PC-3 (cell line): ENCODE measurements around the gene RTF1. TPM values are rescaled to one million over a fixed set of nuclear protein-coding genes. Genes with fewer than 3 reads are reported as not detected.

Experiments
- ATAC-seq: fragments of 200-7000 bp; cut with Tn5 transposase; 2 replicates; pipeline ENCODE4 v1.9.1; 2020; ENCODE audit warnings: mild to moderate bottlenecking, moderate library complexity
- BruUV-seq: library from RNA; stranded (reverse); fragments of 400-500 nt; replicated peaks from 2 replicates; lab custom pipeline; 2021; lab: Mats Ljungman, UMichigan
- CTCF ChIA-PET: fragments of 300-600 bp; sonication (Branson Sonifier 250); formaldehyde crosslinking; loops from one replicate; lab custom pipeline; 2022; ENCODE audit warnings: antibody characterized with exemption; lab: Charles Lee
- POLR2A ChIA-PET: fragments of 300-600 bp; sonication (Branson Sonifier 250); formaldehyde crosslinking; loops from one replicate; lab custom pipeline; 2022; ENCODE audit warnings: antibody characterized with exemption; ENCODE audit not compliant: unreplicated experiment; lab: Charles Lee
- DNase-seq: peaks from one replicate; pipeline ENCODE4 v3.0.0-alpha.2; 2015
- H2AFZ ChIP-seq: fragments of 300-600 bp; sonication (generic); 2 replicates; pipeline ENCODE4 v1.6.0; 2016; ENCODE audit warnings: antibody characterized with exemption, low read length
- H3F3A ChIP-seq: fragments of 300-600 bp; sonication (generic); one replicate; pipeline ENCODE4 v1.6.0; 2017; ENCODE audit warnings: antibody characterized with exemption, low read length, control low read depth, mild to moderate bottlenecking; ENCODE audit not compliant: unreplicated experiment
- H3K27ac ChIP-seq: fragments of 300-600 bp; sonication (generic); 2 replicates; pipeline ENCODE4 v1.5.1; 2016; ENCODE audit warnings: mild to moderate bottlenecking, low read length
- H3K27me3 ChIP-seq: fragments of 300-600 bp; sonication (generic); 2 replicates; pipeline ENCODE4 v1.6.1; 2016; ENCODE audit warnings: low read length, mixed read lengths
- H3K36me3 ChIP-seq: fragments of 300-600 bp; sonication (generic); 2 replicates; pipeline ENCODE4 v1.6.1; 2016; ENCODE audit warnings: low read depth, mixed run types, low read length, mixed read lengths
- H3K4me1 ChIP-seq: fragments of 300-600 bp; sonication (generic); 2 replicates; pipeline ENCODE4 v1.5.1; 2016; ENCODE audit warnings: low read length; ENCODE audit not compliant: insufficient read depth
- H3K4me2 ChIP-seq: fragments of 300-600 bp; sonication (generic); 2 replicates; pipeline ENCODE4 v1.6.0; 2016; ENCODE audit warnings: low read length
- H3K4me3 ChIP-seq: fragments of 300-600 bp; sonication (generic); 2 replicates; pipeline ENCODE4 v1.5.1; 2016; ENCODE audit warnings: mild to moderate bottlenecking, low read length, mixed read lengths
- H3K79me2 ChIP-seq: fragments of 300-600 bp; sonication (generic); 2 replicates; pipeline ENCODE4 v1.6.1; 2017; ENCODE audit warnings: low read length, mixed read lengths
- H3K9ac ChIP-seq: fragments of 300-600 bp; sonication (generic); 2 replicates; pipeline ENCODE4 v1.6.0; 2016; ENCODE audit warnings: mild to moderate bottlenecking, low read length
- H3K9me2 ChIP-seq: fragments of 300-600 bp; sonication (generic); replicated peaks from 2 replicates; pipeline ENCODE4 v1.6.1; 2016; ENCODE audit warnings: mixed run types, low read length, mixed read lengths
- H3K9me3 ChIP-seq: fragments of 300-600 bp; sonication (generic); 2 replicates; pipeline ENCODE4 v1.6.1; 2016; ENCODE audit warnings: low read length, mixed read lengths
- H4K20me1 ChIP-seq: fragments of 300-600 bp; sonication (generic); 2 replicates; pipeline ENCODE4 v1.6.1; 2016; ENCODE audit warnings: low read length, mixed read lengths
- EZH2 ChIP-seq: fragments of 300-600 bp; sonication (generic); IDR thresholded peaks from one replicate; pipeline ENCODE4 v1.6.1; 2017; ENCODE audit warnings: antibody characterized with exemption, mild to moderate bottlenecking, low read length; ENCODE audit not compliant: unreplicated experiment
- EZH2phosphoT487 ChIP-seq: fragments of 300-600 bp; sonication (generic); IDR thresholded peaks from 2 replicates; pipeline ENCODE4 v1.6.1; 2018; ENCODE audit warnings: mild to moderate bottlenecking, antibody characterized with exemption, low read length, borderline replicate concordance
- intact Hi-C: fragments of 100-400 bp; cut with micrococcal nuclease; formaldehyde crosslinking; loops from 2 replicates; pipeline ENCODE4 v1.9.0; 2023
- total RNA-seq: library from RNA; depleted of rRNA; stranded (reverse); fragments of >200 nt; gene quantifications from 2 replicates; pipeline ENCODE4 v1.2.3, GENCODE V29; 2014
- TF ChIP-seq, protein P1 (sequence below): fragments of 300-600 bp; sonication (generic); conservative IDR thresholded peaks from 2 replicates; pipeline ENCODE4 v1.5.1; 2017; ENCODE audit warnings: antibody characterized with exemption, low read depth, mild to moderate bottlenecking, low read length

RTF1 gene
- total RNA-seq, 1 experiment from 2014 or later, result 20.2 TPM

DNA sequence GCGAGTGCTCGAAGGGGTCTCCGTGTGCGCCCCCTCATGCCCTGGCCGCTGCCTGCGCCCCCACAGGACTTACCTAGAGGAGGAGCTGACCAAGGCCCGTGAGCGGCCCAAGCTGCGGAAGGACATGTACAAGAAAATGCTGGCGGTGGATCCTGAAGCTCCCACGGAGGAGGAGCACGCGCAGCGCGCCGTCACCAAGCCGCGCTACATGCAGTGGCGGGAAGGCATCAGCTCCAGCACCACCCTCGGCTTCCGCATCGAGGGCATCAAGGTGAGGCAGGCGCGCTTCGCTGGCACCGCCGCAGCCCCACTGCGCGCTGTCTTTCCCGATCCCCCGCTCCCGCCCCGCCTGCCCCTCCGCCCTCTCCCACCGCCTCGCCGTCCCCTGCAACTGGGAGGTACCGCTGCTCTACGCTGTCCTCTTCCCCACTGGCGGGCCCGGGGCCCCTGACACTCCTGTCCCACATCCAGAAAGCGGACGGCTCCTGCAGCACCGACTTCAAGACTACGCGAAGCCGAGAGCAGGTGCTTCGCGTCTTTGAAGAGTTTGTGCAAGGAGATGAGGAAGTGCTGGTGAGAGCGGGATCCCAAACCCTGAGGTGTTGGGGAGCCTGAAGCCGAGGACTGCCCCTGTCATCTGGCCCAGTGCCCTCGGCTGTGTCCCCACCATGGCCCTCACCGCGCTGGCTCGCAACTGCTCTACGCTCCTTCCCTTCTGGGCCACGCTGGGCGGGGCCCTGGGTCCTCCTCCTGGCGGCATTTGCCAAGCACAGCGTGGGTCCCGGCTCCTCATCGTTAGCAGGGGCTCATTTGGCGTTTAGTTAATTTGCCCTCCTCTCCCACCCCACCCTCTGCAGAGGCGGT lies 85.3 kb downstream of the RTF1 start:
- Histone ChIP-seq H3K36me3 (no peaks in the 10 kb centered on the region), H3K9ac (no peak overlapping the region), H3K4me1 (no peaks in the 10 kb centered on the region), H3K79me2 (no peaks in the 10 kb centered on the region), H4K20me1 (no peaks in the 10 kb centered on the region), H3K27ac (no peak overlapping the region), H2AFZ (no peak overlapping the region), H3F3A (no peaks in the 10 kb centered on the region), H3K9me2 (no peaks in the 10 kb centered on the region), H3K4me2 (no peak overlapping the region), H3K4me3 (no peak overlapping the region), H3K9me3 (no peaks in the 10 kb centered on the region), H3K27me3 (no peaks in the 10 kb centered on the region)
- no TSS peak for BruUV-seq
- ATAC-seq, result no peak
- intact Hi-C loops, result no loop called here
- DNase-seq, result no peak
- POLR2A ChIA-PET, result no interaction called here
- TF ChIP-seq, protein P1, sequence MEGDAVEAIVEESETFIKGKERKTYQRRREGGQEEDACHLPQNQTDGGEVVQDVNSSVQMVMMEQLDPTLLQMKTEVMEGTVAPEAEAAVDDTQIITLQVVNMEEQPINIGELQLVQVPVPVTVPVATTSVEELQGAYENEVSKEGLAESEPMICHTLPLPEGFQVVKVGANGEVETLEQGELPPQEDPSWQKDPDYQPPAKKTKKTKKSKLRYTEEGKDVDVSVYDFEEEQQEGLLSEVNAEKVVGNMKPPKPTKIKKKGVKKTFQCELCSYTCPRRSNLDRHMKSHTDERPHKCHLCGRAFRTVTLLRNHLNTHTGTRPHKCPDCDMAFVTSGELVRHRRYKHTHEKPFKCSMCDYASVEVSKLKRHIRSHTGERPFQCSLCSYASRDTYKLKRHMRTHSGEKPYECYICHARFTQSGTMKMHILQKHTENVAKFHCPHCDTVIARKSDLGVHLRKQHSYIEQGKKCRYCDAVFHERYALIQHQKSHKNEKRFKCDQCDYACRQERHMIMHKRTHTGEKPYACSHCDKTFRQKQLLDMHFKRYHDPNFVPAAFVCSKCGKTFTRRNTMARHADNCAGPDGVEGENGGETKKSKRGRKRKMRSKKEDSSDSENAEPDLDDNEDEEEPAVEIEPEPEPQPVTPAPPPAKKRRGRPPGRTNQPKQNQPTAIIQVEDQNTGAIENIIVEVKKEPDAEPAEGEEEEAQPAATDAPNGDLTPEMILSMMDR, result no peak
- no peak for TF ChIP-seq EZH2
- TF ChIP-seq EZH2phosphoT487, result no peak
- CTCF ChIA-PET, result no interaction called here

DNA sequence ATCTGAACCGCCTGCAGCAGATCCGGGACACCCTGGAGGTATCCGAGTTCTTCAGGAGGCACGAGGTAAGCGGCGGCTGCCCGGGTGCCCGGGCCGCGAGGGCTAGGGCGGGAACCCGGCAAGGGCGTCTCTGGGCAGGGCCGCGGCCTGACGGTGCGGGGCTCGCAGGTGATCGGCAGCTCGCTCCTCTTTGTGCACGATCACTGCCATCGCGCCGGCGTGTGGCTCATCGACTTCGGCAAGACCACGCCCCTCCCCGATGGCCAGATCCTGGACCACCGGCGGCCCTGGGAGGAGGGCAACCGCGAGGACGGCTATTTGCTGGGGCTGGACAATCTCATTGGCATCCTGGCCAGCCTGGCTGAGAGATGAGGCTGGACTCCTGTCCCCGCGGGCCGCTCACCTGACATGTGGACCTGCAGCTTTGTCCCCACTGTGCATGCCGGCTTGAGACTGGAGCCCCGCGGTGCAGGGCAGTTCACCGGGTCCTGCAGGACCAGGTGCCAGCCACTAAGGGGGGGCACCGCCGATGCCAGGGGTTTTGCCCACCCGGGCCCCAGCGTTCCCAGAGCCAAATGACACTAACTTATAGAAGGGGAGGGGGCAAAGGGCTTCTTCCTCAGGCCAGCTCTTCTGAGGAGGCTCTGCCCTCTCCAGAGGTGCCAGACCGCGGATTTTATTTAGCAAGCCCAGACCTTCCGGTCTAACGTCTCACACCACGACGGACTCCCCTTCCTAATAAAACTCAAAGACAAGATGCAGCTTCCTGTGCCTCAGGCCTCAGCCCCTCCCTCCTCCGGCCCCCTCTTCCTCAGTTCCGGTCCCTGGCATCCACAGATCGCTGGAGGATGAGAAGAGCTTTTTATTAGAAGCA lies 86.1 kb downstream of the RTF1 start:
- POLR2A ChIA-PET, result no interaction called here
- no peak overlapping the region for H3K27ac ChIP-seq
- ATAC-seq, result peak; percentile 18; the same call in 1 of the 2 replicates
- no peak for TF ChIP-seq EZH2
- TF ChIP-seq, protein P1, result no peak
- no peak for TF ChIP-seq EZH2phosphoT487
- DNase-seq, result no peak
- no peaks in the 10 kb centered on the region for H3K9me3 ChIP-seq
- no peaks in the 10 kb centered on the region for H3K27me3 ChIP-seq
- BruUV-seq, result no TSS peak
- no peak overlapping the region for H3K9ac ChIP-seq
- H3K79me2 ChIP-seq, result no peaks in the 10 kb centered on the region
- no peak overlapping the region for H2AFZ ChIP-seq
- peaks cover 7% of the 10 kb centered on the region for H3K4me1 ChIP-seq
- CTCF ChIA-PET, result interaction anchor here (1.0 kb wide), 1 partner anchor 37 kb away, joined by 3 read pairs; no protein-coding TSS in a partner anchor
- no peaks in the 10 kb centered on the region for H3K9me2 ChIP-seq
- no peaks in the 10 kb centered on the region for H4K20me1 ChIP-seq
- intact Hi-C loops, result no loop called here
- H3K4me3 ChIP-seq, result no peak overlapping the region
- H3K36me3 ChIP-seq, result no peaks in the 10 kb centered on the region
- H3F3A ChIP-seq, result no peaks in the 10 kb centered on the region
- no peak overlapping the region for H3K4me2 ChIP-seq
